GM23338 (cell line): Measurements from ENCODE around the gene RANGAP1. TPM values are rescaled to one million over a fixed set of nuclear protein-coding genes. Genes with fewer than 3 reads are reported as not detected.

Experiments
- ATAC-seq: fragments of 200-7000 bp; cut with Tn5 transposase; 3 replicates; pipeline ENCODE4 v1.9.1; 2020
- DNase-seq: peaks from one replicate; pipeline ENCODE4 v3.0.0-alpha.2; 2015; ENCODE audit warnings: low spot score
- H2AFZ ChIP-seq: fragments of 200-600 bp; sonication (generic); 2 replicates; pipeline ENCODE4 v1.8.0; 2016; ENCODE audit warnings: antibody characterized with exemption, mild to moderate bottlenecking, moderate library complexity
- H3F3A ChIP-seq: fragments of 200-600 bp; sonication (generic); replicated peaks from 2 replicates; pipeline ENCODE4 v1.8.0; 2017; ENCODE audit warnings: antibody characterized with exemption, mixed run types, low read depth
- H3K27ac ChIP-seq: fragments of 200-600 bp; sonication (generic); 2 replicates; pipeline ENCODE4 v1.6.1; 2016; ENCODE audit warnings: low read depth
- H3K27me3 ChIP-seq: fragments of 200-600 bp; sonication (generic); 2 replicates; pipeline ENCODE4 v1.8.0; 2016; ENCODE audit warnings: mild to moderate bottlenecking, mixed run types, moderate library complexity; ENCODE audit not compliant: insufficient read depth
- H3K36me3 ChIP-seq: fragments of 200-600 bp; sonication (generic); 2 replicates; pipeline ENCODE4 v1.8.0; 2016; ENCODE audit warnings: mild to moderate bottlenecking; ENCODE audit not compliant: insufficient read depth
- H3K4me1 ChIP-seq: fragments of 200-600 bp; sonication (generic); 2 replicates; pipeline ENCODE4 v1.8.0; 2016; ENCODE audit warnings: mild to moderate bottlenecking, moderate library complexity; ENCODE audit not compliant: insufficient read depth
- H3K4me2 ChIP-seq: fragments of 200-600 bp; sonication (generic); 2 replicates; pipeline ENCODE4 v1.7.1; 2017; ENCODE audit warnings: mixed run types
- H3K4me3 ChIP-seq: fragments of 200-600 bp; sonication (generic); 2 replicates; pipeline ENCODE4 v1.6.1; 2016; ENCODE audit warnings: mixed run types
- H3K79me2 ChIP-seq: fragments of 200-600 bp; sonication (generic); replicated peaks from 2 replicates; pipeline ENCODE4 v1.8.0; 2017; ENCODE audit warnings: mild to moderate bottlenecking; ENCODE audit not compliant: insufficient read depth
- H3K9me2 ChIP-seq: fragments of 200-600 bp; sonication (generic); 2 replicates; pipeline ENCODE4 v1.8.0; 2017; ENCODE audit not compliant: insufficient read depth
- H4K20me1 ChIP-seq: fragments of 200-600 bp; sonication (generic); replicated peaks from 2 replicates; pipeline ENCODE4 v1.8.0; 2017; ENCODE audit warnings: mild to moderate bottlenecking; ENCODE audit not compliant: insufficient read depth
- H3K27ac Mint-ChIP-seq: 2 replicates; pipeline ENCODE4 v1.8.0; 2020; ENCODE audit warnings: inconsistent platforms, mild to moderate bottlenecking, moderate library complexity, mixed read lengths
- H3K27me3 Mint-ChIP-seq: 3 replicates; pipeline ENCODE4 v1.8.0; 2022; ENCODE audit warnings: low read depth, mild to moderate bottlenecking, moderate library complexity, mixed read lengths, inconsistent platforms; ENCODE audit not compliant: insufficient read depth, poor library complexity
- H3K36me3 Mint-ChIP-seq: 3 replicates; pipeline ENCODE4 v1.8.0; 2021; ENCODE audit warnings: low read depth, mild to moderate bottlenecking, inconsistent platforms, moderate library complexity, mixed read lengths
- H3K4me1 Mint-ChIP-seq: 3 replicates; pipeline ENCODE4 v1.8.0; 2020; ENCODE audit warnings: mild to moderate bottlenecking, inconsistent platforms, mixed read lengths
- H3K4me3 Mint-ChIP-seq: 3 replicates; pipeline ENCODE4 v1.8.0; 2021; ENCODE audit warnings: moderate library complexity, mild to moderate bottlenecking, inconsistent platforms, mixed read lengths
- H3K9me3 Mint-ChIP-seq: 3 replicates; pipeline ENCODE4 v1.8.0; 2020; ENCODE audit warnings: moderate library complexity, mild to moderate bottlenecking, inconsistent platforms, mixed read lengths
- CTCF ChIP-seq, 2 experiments: fragments of 200-600 bp in 1 of 2; sonication (generic) in 1 of 2; conservative IDR thresholded peaks; 2 replicates each; pipeline versions ENCODE4 v1.5.1 to v1.6.1; 2016 to 2017; ENCODE audit warnings: antibody characterized with exemption in 2 of 2, low read depth in 2 of 2, mild to moderate bottlenecking in 2 of 2, moderate library complexity in 1 of 2
- EZH2 ChIP-seq: fragments of 200-600 bp; sonication (generic); IDR thresholded peaks from one replicate; pipeline ENCODE4 v1.8.0; 2017; ENCODE audit warnings: antibody characterized with exemption, mild to moderate bottlenecking, low read depth; ENCODE audit not compliant: unreplicated experiment
- JUNB ChIP-seq: IDR thresholded peaks from one replicate; pipeline ENCODE4 v1.6.1; 2016; ENCODE audit warnings: antibody characterized with exemption; ENCODE audit not compliant: unreplicated experiment
- REST ChIP-seq: IDR thresholded peaks from one replicate; pipeline ENCODE4 v1.6.1; 2018; ENCODE audit warnings: antibody characterized with exemption; ENCODE audit not compliant: unreplicated experiment
- ZNF331 ChIP-seq: fragments of 250-450 bp; sonication (Bioruptor Pico); IDR thresholded peaks from 2 replicates; pipeline ENCODE4 v1.5.0; 2020; ENCODE audit warnings: low read depth, mild to moderate bottlenecking, moderate library complexity
- polyA plus RNA-seq: library from polyadenylated mRNA; unstranded; fragments of >200 nt; fragmentation: Nextera tagmentation; extraction: Ambion mirVana; gene quantifications from 2 replicates; pipeline ENCODE4 v1.2.1, GENCODE V29; 2016
- total RNA-seq: library from RNA; depleted of rRNA; stranded (reverse); fragments of >200 nt; shearing (Covaris generic); gene quantifications from 2 replicates; pipeline ENCODE4 v1.2.3, GENCODE V29; 2014

RANGAP1 gene
- total and polyA plus RNA-seq, 2 experiments from 2014 or later = 54.7 to 141 TPM

- TF ChIP-seq REST (no peak), EZH2 (no peak), JUNB (no peak), CTCF (conservative IDR thresholded peaks at IDR 0.05; ENCODE audit: low read depth in 2 of 2) (no peak)
Observed at GRCh38 chr22:41223535-41223934, 62.5 kb downstream of the RANGAP1 start (continued).

- peaks cover 67% of the 10 kb centered on the region for H3K36me3 Mint-ChIP-seq
Observed at GRCh38 chr22:41222846-41223507, 63.0 kb downstream of the RANGAP1 start.

GRCh38 chr22:41217553-41218157 lies 68.3 kb downstream of the RANGAP1 start:
- Histone ChIP-seq H3K4me3 (no peak overlapping the region), H4K20me1 (no peaks in the 10 kb centered on the region), H3K27ac (peak overlapping the region; percentile 18; the same call in 1 of the 2 replicates), H3K36me3 (peaks cover 26% of the 10 kb centered on the region), H3K27me3 (no peaks in the 10 kb centered on the region), H2AFZ (no peak overlapping the region), H3K79me2 (no peaks in the 10 kb centered on the region), H3K4me1 (peaks cover 17% of the 10 kb centered on the region), H3K9me2 (no peaks in the 10 kb centered on the region), H3F3A (peaks cover 6% of the 10 kb centered on the region; the same call in 1 of the 2 replicates), H3K4me2 (0 out of 2 replicates have a peak overlapping the region, but pooled peaks have one; percentile 51)
- no peak overlapping the region; the same call in 2 of the 3 replicates for H3K4me3 Mint-ChIP-seq
- H3K9me3 Mint-ChIP-seq = peaks cover 16% of the 10 kb centered on the region
- peak overlapping the region; percentile 88 for H3K27ac Mint-ChIP-seq
- peaks cover 23% of the 10 kb centered on the region for H3K4me1 Mint-ChIP-seq
- peaks cover 8% of the 10 kb centered on the region for H3K27me3 Mint-ChIP-seq
- ATAC-seq (peak; percentile 90), DNase-seq (peak; percentile 59)
- H3K36me3 Mint-ChIP-seq = peaks cover 90% of the 10 kb centered on the region
- TF ChIP-seq ZNF331 (CRISPR knock-in tag) (no peak), CTCF (conservative IDR thresholded peaks at IDR 0.05; ENCODE audit: low read depth in 2 of 2) (no peak)

More at GRCh38 chr22:41222846-41223507, 63.0 kb downstream of the RANGAP1 start:
- Mint-ChIP-seq H3K9me3 (no peaks in the 10 kb centered on the region), H3K4me3 (no peak overlapping the region), H3K4me1 (peaks cover 1% of the 10 kb centered on the region), H3K27ac (peak overlapping the region; percentile 62; the same call in 1 of the 2 replicates), H3K27me3 (peaks cover 7% of the 10 kb centered on the region)
- no peak overlapping the region for H3K4me3 ChIP-seq
- H3K79me2 ChIP-seq = no peaks in the 10 kb centered on the region
- H4K20me1 ChIP-seq = no peaks in the 10 kb centered on the region
- H3K9me2 ChIP-seq = no peaks in the 10 kb centered on the region
- no peak overlapping the region for H3K27ac ChIP-seq
- DNase-seq = no peak
- H2AFZ ChIP-seq = no peak overlapping the region
- no peak overlapping the region for H3K4me2 ChIP-seq
- TF ChIP-seq JUNB = no peak
- H3K36me3 ChIP-seq = peaks cover 8% of the 10 kb centered on the region; the same call in 1 of the 2 replicates
- peaks cover under 1% of the 10 kb centered on the region; the same call in 1 of the 2 replicates for H3K4me1 ChIP-seq
- H3K27me3 ChIP-seq = no peaks in the 10 kb centered on the region
- ATAC-seq = no peak
- no peaks in the 10 kb centered on the region for H3F3A ChIP-seq
